ENCODE results near the gene SDK2. TPM values are rescaled to one million over a fixed set of nuclear protein-coding genes. Genes with fewer than 3 reads are reported as not detected.

The SDK2 gene
- polyA plus RNA-seq, 6 donors from 2014 or later = 0.10 to 6.3 (median 1.6) TPM

GRCh38 chr17:73610331-73610911 is 33.8 kb downstream of the SDK2 start:
- ATAC-seq (ENCODE audit: low read depth in 2 of 2) = no peak
- H3K36me3 Mint-ChIP-seq = peaks cover 5 to 9% of the 10 kb centered on the region in 2 donors
- H3K9me3 Mint-ChIP-seq = peaks cover 0 to 1% (median 0%) of the 10 kb centered on the region in 7 donors
- H3K27ac Mint-ChIP-seq = peak overlapping the region in 1 of 6 donors; percentile 3
- DNase-seq = no peak
- H3K4me1 Mint-ChIP-seq = peaks cover 29 to 59% (median 49%) of the 10 kb centered on the region in 3 donors
- H3K27me3 Mint-ChIP-seq = no peaks in the 10 kb centered on the region
- no peak overlapping the region for H3K4me3 Mint-ChIP-seq

GRCh38 chr17:73609758-73610157 is 34.5 kb downstream of the SDK2 start:
- H3K27ac Mint-ChIP-seq = peak overlapping the region in 1 of 6 donors; percentile 34
- H3K4me1 Mint-ChIP-seq = peaks cover 30 to 59% (median 49%) of the 10 kb centered on the region in 3 donors
- H3K27me3 Mint-ChIP-seq = no peaks in the 10 kb centered on the region
- H3K9me3 Mint-ChIP-seq = peaks cover 0 to 1% (median 0%) of the 10 kb centered on the region in 7 donors
- ATAC-seq (ENCODE audit: low read depth in 2 of 2) (no peak), DNase-seq (no peak)
- peaks cover 10 to 15% of the 10 kb centered on the region in 2 donors for H3K36me3 Mint-ChIP-seq
- no peak overlapping the region for H3K4me3 Mint-ChIP-seq

GRCh38 chr17:73609060-73609459 is 35.2 kb downstream of the SDK2 start:
- no peak for DNase-seq
- no peak for ATAC-seq (ENCODE audit: low read depth in 2 of 2)
- H3K9me3 Mint-ChIP-seq = peaks cover 0 to 1% (median 0%) of the 10 kb centered on the region in 7 donors
- peaks cover 10 to 19% of the 10 kb centered on the region in 2 donors for H3K36me3 Mint-ChIP-seq
- peaks cover 31 to 63% (median 55%) of the 10 kb centered on the region in 3 donors for H3K4me1 Mint-ChIP-seq
- H3K4me3 Mint-ChIP-seq = peak overlapping the region in 1 of 8 donors; percentile 37
- peak overlapping the region in 4 of 6 donors; percentile 34 to 73 (median 68) for H3K27ac Mint-ChIP-seq
- H3K27me3 Mint-ChIP-seq = no peaks in the 10 kb centered on the region

- DNase-seq = no peak
- Mint-ChIP-seq H3K27me3 (no peaks in the 10 kb centered on the region), H3K4me3 (no peak overlapping the region), H3K36me3 (peaks cover 10 to 19% of the 10 kb centered on the region in 2 donors), H3K27ac (peak overlapping the region in 1 of 6 donors; percentile 2), H3K4me1 (peaks cover 28 to 53% (median 41%) of the 10 kb centered on the region in 3 donors), H3K9me3 (peaks cover 0 to 1% (median 0%) of the 10 kb centered on the region in 7 donors)
- no peak for ATAC-seq (ENCODE audit: low read depth in 2 of 2)
These were observed 38.8 kb downstream of the SDK2 start for GRCh38 chr17:73605444-73605843.

GRCh38 chr17:73604476-73604875 is 39.8 kb downstream of the SDK2 start:
- Mint-ChIP-seq H3K9me3 (peaks cover 0 to 1% (median 0%) of the 10 kb centered on the region in 7 donors), H3K27ac (peak overlapping the region in 1 of 6 donors; percentile 93), H3K36me3 (peaks cover 10 to 19% of the 10 kb centered on the region in 2 donors), H3K4me1 (peaks cover 27 to 57% (median 43%) of the 10 kb centered on the region in 3 donors), H3K27me3 (no peaks in the 10 kb centered on the region), H3K4me3 (no peak overlapping the region)
- DNase-seq = no peak
- no peak for ATAC-seq (ENCODE audit: low read depth in 2 of 2)

GRCh38 chr17:73603971-73604370 is 40.3 kb downstream of the SDK2 start:
- no peak for ATAC-seq (ENCODE audit: low read depth in 2 of 2)
- no peaks in the 10 kb centered on the region for H3K27me3 Mint-ChIP-seq
- peaks cover 24 to 57% (median 42%) of the 10 kb centered on the region in 3 donors for H3K4me1 Mint-ChIP-seq
- H3K36me3 Mint-ChIP-seq = peaks cover 9 to 15% of the 10 kb centered on the region in 2 donors
- H3K9me3 Mint-ChIP-seq = peaks cover 0 to under 1% (median 0%) of the 10 kb centered on the region in 7 donors
- H3K4me3 Mint-ChIP-seq = no peak overlapping the region
- DNase-seq = no peak
- H3K27ac Mint-ChIP-seq = peak overlapping the region in 1 of 6 donors; percentile 61

GRCh38 chr17:73600103-73600871 is 44.0 kb downstream of the SDK2 start:
- Mint-ChIP-seq H3K36me3 (peaks cover 6 to 9% of the 10 kb centered on the region in 2 donors), H3K9me3 (no peaks in the 10 kb centered on the region), H3K27ac (peak overlapping the region in 4 of 6 donors; percentile 14 to 93 (median 52)), H3K4me1 (peaks cover 46 to 61% (median 59%) of the 10 kb centered on the region in 3 donors), H3K27me3 (no peaks in the 10 kb centered on the region), H3K4me3 (no peak overlapping the region)
- DNase-seq (no peak), ATAC-seq (ENCODE audit: low read depth in 2 of 2) (no peak)

GRCh38 chr17:73599599-73599998 is 44.6 kb downstream of the SDK2 start:
- Mint-ChIP-seq H3K27me3 (no peaks in the 10 kb centered on the region), H3K4me1 (peaks cover 46 to 61% (median 59%) of the 10 kb centered on the region in 3 donors), H3K36me3 (peaks cover 0 to 2% of the 10 kb centered on the region in 2 donors), H3K4me3 (no peak overlapping the region), H3K27ac (peak overlapping the region in 2 of 6 donors; percentile 63 to 93), H3K9me3 (no peaks in the 10 kb centered on the region)
- ATAC-seq (ENCODE audit: low read depth in 2 of 2) = no peak
- no peak for DNase-seq

- H3K4me1 Mint-ChIP-seq = peaks cover 56 to 70% (median 68%) of the 10 kb centered on the region in 3 donors
- ATAC-seq (ENCODE audit: low read depth in 2 of 2) (no peak), DNase-seq (no peak)
- H3K27me3 Mint-ChIP-seq = no peaks in the 10 kb centered on the region
- H3K36me3 Mint-ChIP-seq = no peaks in the 10 kb centered on the region
- H3K9me3 Mint-ChIP-seq = no peaks in the 10 kb centered on the region
- peak overlapping the region in 1 of 8 donors; percentile 24 for H3K4me3 Mint-ChIP-seq
- H3K27ac Mint-ChIP-seq = peak overlapping the region; percentile 79 to 95 (median 90)
These were observed 46.0 kb downstream of the SDK2 start for GRCh38 chr17:73598212-73598611.

- Mint-ChIP-seq H3K27me3 (no peaks in the 10 kb centered on the region), H3K36me3 (no peaks in the 10 kb centered on the region), H3K27ac (peak overlapping the region; percentile 90 to 99 (median 96)), H3K4me1 (peaks cover 73 to 90% (median 88%) of the 10 kb centered on the region in 3 donors), H3K9me3 (no peaks in the 10 kb centered on the region), H3K4me3 (peak overlapping the region in 5 of 8 donors; percentile 15 to 66 (median 29))
- DNase-seq = no peak
- no peak for ATAC-seq (ENCODE audit: low read depth in 2 of 2)
These were observed 48.3 kb downstream of the SDK2 start for GRCh38 chr17:73595931-73596330.

- H3K27ac Mint-ChIP-seq = peak overlapping the region; percentile 90 to 99 (median 96)
- H3K36me3 Mint-ChIP-seq = no peaks in the 10 kb centered on the region
- no peaks in the 10 kb centered on the region for H3K9me3 Mint-ChIP-seq
- peak overlapping the region in 6 of 8 donors; percentile 15 to 93 (median 52) for H3K4me3 Mint-ChIP-seq
- H3K27me3 Mint-ChIP-seq = no peaks in the 10 kb centered on the region
- peak; percentile 35 for DNase-seq
- peaks cover 76 to 94% (median 92%) of the 10 kb centered on the region in 3 donors for H3K4me1 Mint-ChIP-seq
- ATAC-seq (ENCODE audit: low read depth in 2 of 2) = no peak
These were observed 48.8 kb downstream of the SDK2 start for GRCh38 chr17:73595479-73595878.

- Mint-ChIP-seq H3K4me1 (peaks cover 80 to 96% (median 94%) of the 10 kb centered on the region in 3 donors), H3K27ac (peak overlapping the region; percentile 90 to 99 (median 96)), H3K9me3 (no peaks in the 10 kb centered on the region), H3K4me3 (peak overlapping the region in 5 of 8 donors; percentile 50 to 93 (median 70)), H3K36me3 (no peaks in the 10 kb centered on the region), H3K27me3 (no peaks in the 10 kb centered on the region)
- no peak for ATAC-seq (ENCODE audit: low read depth in 2 of 2)
- DNase-seq = no peak
These were observed 49.2 kb downstream of the SDK2 start for GRCh38 chr17:73595068-73595467.

- Mint-ChIP-seq H3K27me3 (no peaks in the 10 kb centered on the region), H3K27ac (peak overlapping the region; percentile 90 to 99 (median 96)), H3K9me3 (no peaks in the 10 kb centered on the region), H3K36me3 (no peaks in the 10 kb centered on the region), H3K4me3 (peak overlapping the region in 7 of 8 donors; percentile 36 to 93 (median 62)), H3K4me1 (peaks cover 84 to 96% (median 94%) of the 10 kb centered on the region in 3 donors)
- ATAC-seq (ENCODE audit: low read depth in 2 of 2) = no peak
- no peak for DNase-seq
These were observed 49.6 kb downstream of the SDK2 start for GRCh38 chr17:73594598-73594997.
